ENCODE measurements around the gene PLCB2.
A peak's percentile ranks its signal among the peaks of the same experiment; 100 is the strongest.

Gene PLCB2

DNA sequence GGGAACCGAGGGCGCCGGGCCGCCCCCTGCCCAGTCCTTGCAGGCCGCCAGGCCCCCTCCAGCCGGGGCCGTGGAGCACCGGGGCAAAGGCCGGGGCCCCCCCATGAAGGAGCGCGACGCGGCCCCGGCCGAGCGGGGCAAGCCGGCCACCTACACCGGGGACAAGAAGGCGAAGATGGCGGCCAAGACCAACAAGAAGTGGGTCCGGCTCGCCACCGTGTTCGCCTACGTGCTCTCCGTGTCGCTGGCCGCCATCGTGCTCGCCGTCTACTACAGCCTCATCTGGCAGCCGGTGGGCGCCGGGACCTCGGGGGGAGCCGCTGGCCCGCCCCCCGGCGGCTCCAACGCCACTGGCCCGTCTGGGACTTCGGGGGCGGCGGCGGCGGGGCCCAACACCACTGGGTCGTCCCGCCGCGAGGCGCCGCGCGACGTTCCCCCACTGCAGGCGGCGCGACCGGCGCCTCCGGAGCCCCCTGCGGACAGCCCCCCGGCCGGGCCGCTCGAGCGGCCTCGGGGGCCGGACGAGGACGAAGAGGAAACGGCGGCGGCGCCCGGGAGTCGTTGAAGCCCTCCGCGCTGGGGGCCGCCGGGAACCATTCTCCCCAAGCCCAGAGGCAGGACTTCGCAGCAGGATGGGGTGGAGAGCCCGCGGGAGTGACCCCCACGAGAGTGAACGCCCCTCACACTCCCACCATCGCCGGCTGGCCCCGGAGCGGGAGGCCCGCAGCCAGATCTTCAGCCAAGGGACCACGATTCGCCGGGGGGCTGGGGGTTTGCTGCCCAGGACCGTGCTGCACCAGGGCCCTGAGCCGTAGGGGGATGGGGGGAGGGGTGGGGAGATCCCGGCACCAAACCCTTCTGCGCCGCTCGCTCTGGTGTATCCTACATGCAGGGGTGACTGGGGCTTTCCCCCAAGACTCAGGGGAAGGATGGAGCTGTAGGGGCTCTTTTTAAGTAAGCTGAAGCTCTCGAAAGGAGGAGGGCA lies 16.5 kb upstream of the PLCB2 start:
- no peak for DNase-seq

DNA sequence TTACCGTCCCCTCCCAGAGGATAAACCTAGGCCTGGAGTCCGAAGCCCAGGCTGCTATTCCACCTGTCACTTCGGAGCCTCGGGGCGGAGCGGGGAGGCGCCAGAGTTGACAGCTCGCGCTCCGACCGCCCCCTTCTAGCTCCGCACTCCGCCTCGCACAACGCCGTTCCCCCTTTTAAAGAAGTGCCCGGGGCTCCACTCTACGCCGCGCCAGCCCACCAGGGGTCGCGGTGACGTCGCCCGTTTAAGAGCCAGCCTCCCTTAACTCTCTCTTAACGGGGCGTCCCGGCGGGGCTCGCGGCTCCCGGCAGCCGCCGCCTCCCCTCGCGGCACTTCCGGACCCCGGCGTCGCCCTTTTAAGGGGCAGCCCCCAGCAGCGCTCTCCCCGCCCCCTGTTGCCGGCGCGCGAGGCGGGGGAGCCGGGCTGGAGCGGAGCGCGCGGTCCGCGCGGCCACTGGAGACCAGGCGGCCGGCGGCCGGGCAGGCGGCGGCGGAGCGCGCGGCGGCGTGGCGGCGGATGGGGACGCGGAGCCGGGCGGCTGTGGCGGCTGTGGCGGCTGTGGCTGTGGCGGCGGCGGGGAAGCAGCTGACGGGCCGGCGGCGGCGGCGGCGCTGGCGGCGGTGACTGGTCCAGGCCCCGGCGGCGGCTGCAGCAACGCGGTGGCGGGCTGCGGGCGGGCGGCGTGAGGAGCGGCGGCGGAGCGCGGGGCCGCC lies 15.7 kb upstream of the PLCB2 start, which contains the start of gene INAFM2:
INAFM2 (plus strand) TSS at position 454 of the 714 bp plus-strand sequence. CDS start 364 bp downstream, outside the sequence.
- DNase-seq, result peak; percentile 80

DNA sequence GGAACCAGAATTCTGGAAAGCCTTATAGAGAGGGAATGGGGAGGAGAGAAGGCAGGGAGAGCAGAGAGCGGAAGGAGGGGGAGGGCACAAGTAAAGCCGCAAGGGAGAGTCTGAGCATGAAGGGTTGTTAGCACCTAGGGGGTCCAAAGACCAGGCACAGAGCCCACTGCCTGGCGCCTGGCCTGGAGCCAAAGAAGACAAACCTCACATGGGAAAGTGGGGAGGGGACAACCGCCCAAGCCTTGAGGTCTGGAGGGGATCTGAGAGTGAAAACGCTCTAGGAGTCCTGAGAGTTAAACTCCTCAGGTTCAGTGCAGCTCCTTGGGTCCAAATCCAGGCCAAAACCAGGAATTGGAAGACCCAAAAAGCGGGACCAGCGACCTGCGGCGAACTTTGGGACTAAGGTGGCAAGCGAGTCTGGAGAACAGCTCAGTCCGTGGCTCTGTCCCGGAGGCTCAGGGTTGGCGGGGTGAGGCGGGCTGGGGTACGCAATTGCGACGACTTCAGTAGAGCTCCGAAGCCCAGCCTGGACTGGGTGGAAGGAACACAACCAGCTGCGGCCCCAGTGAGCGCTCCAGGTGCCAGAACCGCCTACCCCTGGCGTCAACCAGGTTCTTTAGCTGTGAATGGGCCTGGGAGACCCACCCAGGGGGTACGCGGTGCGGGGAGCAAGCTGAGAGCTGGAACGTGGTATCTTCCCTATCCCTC lies 14.9 kb upstream of the PLCB2 start:
- DNase-seq, result no peak

GRCh38 chr15:40320931-40321371 lies 13.2 kb upstream of the PLCB2 start:
- DNase-seq, result peak; percentile 45

- DNase-seq, result no peak
Observed at GRCh38 chr15:40320409-40320808, 12.7 kb upstream of the PLCB2 start.

- DNase-seq, result no peak
Observed at GRCh38 chr15:40317580-40317979, 9.8 kb upstream of the PLCB2 start.

DNA sequence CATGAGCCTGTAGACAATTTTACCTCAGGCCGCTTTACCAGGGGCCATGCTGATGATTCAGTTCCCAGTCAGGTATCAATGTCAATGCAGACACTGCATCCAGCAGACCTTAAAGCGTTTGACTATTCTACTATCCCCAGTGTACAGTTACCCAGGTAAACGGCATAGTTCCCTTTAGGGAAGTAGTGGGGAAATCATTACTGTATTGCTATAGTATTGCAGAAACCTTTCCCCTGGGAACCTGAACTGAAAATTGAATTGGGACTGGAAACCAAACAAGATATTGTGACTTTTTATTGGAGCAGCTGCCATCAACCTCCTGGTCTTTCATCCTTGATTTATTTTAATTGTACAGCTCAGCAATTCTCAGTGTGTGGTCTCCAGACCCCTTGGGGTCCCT lies 9.2 kb upstream of the PLCB2 start:
- DNase-seq, result no peak

GRCh38 chr15:40314723-40315276 lies 7.1 kb upstream of the PLCB2 start:
- no peak for DNase-seq

- DNase-seq, result peak; percentile 48
Observed at GRCh38 chr15:40313531-40314398, 6.0 kb upstream of the PLCB2 start.

- no peak for DNase-seq
Observed at GRCh38 chr15:40312370-40313158, 4.8 kb upstream of the PLCB2 start.

DNA sequence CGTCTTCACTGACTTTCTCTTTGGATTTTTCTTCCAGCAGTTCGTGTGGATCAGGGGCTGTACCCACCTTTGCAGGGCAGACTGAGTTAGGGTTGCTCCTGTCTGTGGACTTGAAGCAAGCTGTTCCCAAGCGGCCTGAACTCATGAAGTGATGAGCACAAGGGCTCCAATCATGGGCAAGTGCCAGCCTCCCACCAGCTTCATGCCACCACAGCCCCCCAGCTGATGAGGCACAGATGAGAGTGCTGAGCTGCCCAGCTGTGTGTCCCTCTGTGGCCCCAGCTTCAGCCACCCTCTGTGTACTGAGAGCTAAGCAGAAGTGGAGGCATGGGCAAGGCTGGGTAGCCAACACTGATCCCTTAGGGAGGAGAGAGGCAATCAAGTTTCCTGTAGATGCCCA lies 3.3 kb upstream of the PLCB2 start:
- no peak for DNase-seq

GRCh38 chr15:40310001-40310959 lies 2.5 kb upstream of the PLCB2 start:
- DNase-seq, result peak; percentile 9

DNA sequence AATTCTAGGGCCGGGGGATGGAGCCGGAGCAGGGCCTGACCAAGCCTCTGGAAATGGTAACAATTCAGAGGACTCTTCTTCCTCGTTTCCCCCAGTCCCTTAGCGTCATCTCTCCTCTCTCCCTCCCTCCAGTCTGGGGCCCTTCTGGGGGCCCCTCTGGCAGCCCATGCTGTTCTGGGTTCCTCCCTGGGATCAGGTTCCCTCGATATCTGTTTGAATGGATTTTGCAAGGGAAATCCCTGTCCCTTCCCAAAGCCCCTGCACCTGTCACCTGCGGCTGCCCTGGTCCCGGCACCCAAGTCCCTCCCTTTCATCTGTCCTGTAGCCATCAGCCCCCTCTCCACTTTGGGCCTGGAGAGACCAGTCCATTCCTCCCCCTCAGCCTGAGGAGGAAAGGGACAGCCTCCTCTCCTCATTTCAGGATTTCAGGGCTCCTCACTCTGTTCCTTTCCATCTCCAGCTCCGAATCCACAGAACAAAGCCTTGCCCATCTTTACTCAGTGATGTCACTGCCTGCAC lies 1.7 kb upstream of the PLCB2 start:
- no peak for DNase-seq

DNA sequence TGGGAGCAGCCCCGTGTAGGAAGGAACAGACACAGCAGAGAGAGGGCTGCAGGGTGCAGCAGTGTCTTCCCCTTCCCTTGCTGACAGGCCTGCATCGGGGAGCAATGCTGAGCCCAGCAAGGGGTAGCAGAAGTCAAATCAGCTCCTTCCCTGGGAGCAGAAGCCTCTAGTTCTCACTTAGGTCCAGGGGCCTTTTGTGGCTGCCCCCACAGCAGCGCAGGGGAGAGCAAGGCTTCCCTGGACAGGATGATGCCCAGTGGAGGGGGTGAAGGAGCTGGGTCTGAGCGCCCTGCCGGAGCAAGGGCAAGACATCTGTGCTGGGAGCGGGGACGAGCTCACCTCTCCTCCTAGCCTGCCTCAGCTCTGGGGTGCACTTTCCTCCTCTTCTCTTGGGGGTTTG lies 827 bp downstream of the PLCB2 start:
- no peak for DNase-seq

GRCh38 chr15:40306371-40306770 lies 1.4 kb downstream of the PLCB2 start:
- no peak for DNase-seq

- no peak for DNase-seq
Observed at GRCh38 chr15:40305281-40305680, 2.5 kb downstream of the PLCB2 start.

GRCh38 chr15:40303576-40303975 lies 4.2 kb downstream of the PLCB2 start:
- no peak for DNase-seq

GRCh38 chr15:40302981-40303380 lies 4.8 kb downstream of the PLCB2 start:
- no peak for DNase-seq

DNA sequence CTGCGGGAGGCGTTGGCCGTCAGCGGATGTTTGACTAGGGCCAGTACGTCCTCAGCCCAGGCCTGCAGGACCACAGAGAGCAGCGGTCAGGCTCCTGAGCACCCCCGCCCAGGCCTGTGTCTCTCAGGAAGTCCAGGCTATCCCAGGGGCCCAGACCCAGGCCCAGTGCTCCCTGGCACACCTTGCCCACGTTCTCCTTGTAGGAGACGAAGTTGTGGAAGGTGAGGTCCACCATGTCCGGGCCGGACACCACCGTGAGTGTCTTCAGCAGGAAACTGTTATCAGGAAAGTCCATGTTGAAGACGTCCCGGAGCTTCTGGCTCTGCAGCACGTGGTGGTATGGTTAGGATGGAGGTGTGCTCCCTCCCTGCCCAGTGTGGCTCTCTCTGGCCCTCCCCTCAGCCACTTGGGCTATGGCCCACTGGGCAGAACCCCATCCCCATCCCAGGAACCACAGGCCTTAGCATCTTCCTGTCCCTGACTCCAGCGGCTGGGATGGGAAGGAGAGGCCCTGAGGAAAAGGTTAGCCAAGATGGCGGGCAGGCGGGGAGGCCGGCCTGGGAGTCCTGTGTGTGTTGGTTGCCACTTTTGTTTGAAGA lies 5.3 kb downstream of the PLCB2 start:
- DNase-seq, result no peak

Data from NCI-H510A treated with DMSO at 0.1 percent for 48 hours (cell line).